Measurements from ENCODE around the gene PTGDR2. TPM values are rescaled to one million over a fixed set of nuclear protein-coding genes. Genes with fewer than 3 reads are reported as not detected.

Gene PTGDR2
- total RNA-seq, 2 donors from 2014 or later: 0.52 to 1.3 TPM

GRCh38 chr11:60851327-60852104 lies 4.2 kb downstream of the PTGDR2 start:
- Histone ChIP-seq H3K27me3 (no peaks in the 10 kb centered on the region), H3K4me3 (no peak overlapping the region), H3K4me1 (peaks cover 5% of the 10 kb centered on the region), H3K9me3 (no peaks in the 10 kb centered on the region), H3K36me3 (replicated peaks in 1 of 2; ENCODE audit: insufficient read depth in 1 of 2, low read depth in 2 of 2) (peaks cover 0 to 4% of the 10 kb centered on the region in 2 donors), H3K27ac (peak overlapping the region in 3 of 4 donors; percentile 5 to 74 (median 67))
- no peak for ATAC-seq
- no peak for TF ChIP-seq CTCF (IDR thresholded peaks at IDR 0.05)
- no peak for TF ChIP-seq POLR2A (IDR thresholded peaks at IDR 0.05)
- no peak for DNase-seq
- intact Hi-C loops (cut with DNase I): no loop called here
- WGBS, 2 donors: 93 to 95% methylated on average over 9 to 17 of the region's 17 CpGs

DNA sequence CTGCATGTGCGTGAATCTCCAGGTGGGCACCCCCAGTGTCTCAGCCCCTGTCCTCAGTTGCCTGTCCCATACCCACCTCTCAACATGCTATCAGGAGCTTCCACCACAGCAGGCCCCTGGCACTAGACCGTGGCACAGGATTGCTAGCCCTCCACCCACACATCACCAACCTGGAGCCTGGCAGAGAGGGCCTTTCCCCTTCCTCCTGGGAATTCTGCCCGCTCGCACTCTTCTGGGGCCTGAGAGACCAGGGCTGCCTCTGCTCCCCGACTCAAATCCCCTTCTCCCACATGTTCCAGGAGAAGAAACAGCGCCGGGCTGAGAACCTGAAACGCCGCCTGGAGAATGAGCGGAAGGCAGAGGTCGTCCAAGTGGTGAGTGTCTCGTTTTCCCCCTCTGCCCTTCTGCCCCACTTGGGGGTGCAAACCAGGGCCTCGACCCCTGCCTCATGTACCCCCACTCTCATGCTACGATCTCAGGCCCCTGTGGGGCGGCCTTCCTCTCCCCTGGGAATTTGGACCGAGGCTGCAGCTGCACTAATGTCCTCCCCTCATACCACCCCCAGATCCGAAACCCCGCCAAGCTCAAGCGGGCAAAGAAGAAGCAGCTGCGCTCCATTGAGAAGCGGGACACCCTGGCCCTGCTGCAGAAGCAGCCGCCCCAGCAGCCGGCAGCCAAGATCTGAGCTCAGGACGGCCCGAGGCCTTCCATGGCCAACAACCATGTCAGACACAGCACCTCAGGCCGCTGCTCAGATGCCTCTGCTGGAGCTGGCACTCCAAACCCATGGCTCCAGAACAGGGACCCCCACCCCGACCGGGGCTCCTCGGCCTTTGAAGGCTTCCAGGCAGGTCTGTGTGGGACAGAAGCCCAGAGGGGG lies 5.9 kb downstream of the PTGDR2 start:
- H3K4me1 ChIP-seq: peaks cover 13% of the 10 kb centered on the region
- WGBS, 2 donors: 91 to 93% methylated on average over 20 to 29 of the region's 29 CpGs
- H3K4me3 ChIP-seq: no peak overlapping the region
- TF ChIP-seq CTCF (IDR thresholded peaks at IDR 0.05): no peak
- no peak for TF ChIP-seq POLR2A (IDR thresholded peaks at IDR 0.05)
- H3K9me3 ChIP-seq: no peaks in the 10 kb centered on the region
- intact Hi-C loops (cut with DNase I): no loop called here
- no peak for DNase-seq
- ATAC-seq: no peak
- no peak overlapping the region for H3K27ac ChIP-seq
- H3K36me3 ChIP-seq (replicated peaks in 1 of 2; ENCODE audit: insufficient read depth in 1 of 2, low read depth in 2 of 2): peaks cover 0 to 4% of the 10 kb centered on the region in 2 donors
- no peaks in the 10 kb centered on the region for H3K27me3 ChIP-seq

DNA sequence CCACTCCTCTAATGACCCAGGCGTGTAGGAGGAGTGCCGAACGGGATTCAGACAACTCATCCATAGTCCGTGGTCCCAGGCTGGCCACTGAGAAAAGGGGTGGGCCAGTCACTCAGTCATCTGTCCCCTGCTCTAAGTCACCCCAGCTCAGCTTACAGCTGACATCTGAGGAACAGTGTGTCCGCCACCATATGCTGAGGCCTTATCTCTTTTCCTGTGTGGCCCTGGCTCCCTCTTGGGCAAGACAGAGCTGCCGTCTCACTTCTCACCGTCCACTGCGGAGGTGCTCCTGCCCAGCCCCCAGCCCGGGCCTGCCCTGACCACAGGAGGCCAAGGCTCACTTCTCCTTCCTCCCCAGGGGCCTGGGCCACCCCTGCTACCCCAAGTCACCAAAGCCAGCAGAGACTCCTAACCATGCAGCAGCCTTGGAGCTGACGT lies 7.0 kb downstream of the PTGDR2 start:
- no peak overlapping the region for H3K4me3 ChIP-seq
- 81 to 83% methylated on average over 10 of the region's 10 CpGs for WGBS, 2 donors
- no peaks in the 10 kb centered on the region for H3K9me3 ChIP-seq
- no peak overlapping the region for H3K27ac ChIP-seq
- TF ChIP-seq POLR2A (IDR thresholded peaks at IDR 0.05) (no peak), CTCF (IDR thresholded peaks at IDR 0.05) (no peak)
- peaks cover 0 to 4% of the 10 kb centered on the region in 2 donors for H3K36me3 ChIP-seq (replicated peaks in 1 of 2; ENCODE audit: insufficient read depth in 1 of 2, low read depth in 2 of 2)
- DNase-seq: no peak
- no peak for ATAC-seq
- intact Hi-C loops (cut with DNase I): no loop called here
- peaks cover 24% of the 10 kb centered on the region for H3K4me1 ChIP-seq
- no peaks in the 10 kb centered on the region for H3K27me3 ChIP-seq

- intact Hi-C loops (cut with DNase I): no loop called here
- no peak overlapping the region for H3K27ac ChIP-seq
- TF ChIP-seq POLR2A (IDR thresholded peaks at IDR 0.05) (no peak), CTCF (IDR thresholded peaks at IDR 0.05) (no peak)
- no peak overlapping the region for H3K4me3 ChIP-seq
- no peaks in the 10 kb centered on the region for H3K27me3 ChIP-seq
- DNase-seq (no peak), ATAC-seq (no peak)
- peaks cover 0 to 4% of the 10 kb centered on the region in 2 donors for H3K36me3 ChIP-seq (replicated peaks in 1 of 2; ENCODE audit: insufficient read depth in 1 of 2, low read depth in 2 of 2)
- H3K4me1 ChIP-seq: peaks cover 32% of the 10 kb centered on the region
- WGBS, 2 donors: 82 to 84% methylated on average over 12 of the region's 12 CpGs
- H3K9me3 ChIP-seq: no peaks in the 10 kb centered on the region
Observed at GRCh38 chr11:60847896-60848295, 7.9 kb downstream of the PTGDR2 start.

All from body of pancreas (tissue), 4 donors.